OCI-LY7 (cell line): Measurements from ENCODE around the gene UBXN2A.

Experiments
- EZH2phosphoT487 ChIP-seq: fragments of 200-600 bp; sonication (generic); IDR thresholded peaks from 2 replicates; pipeline ENCODE4 v1.6.1; 2018; ENCODE audit warnings: low read depth, borderline replicate concordance, mild to moderate bottlenecking, mixed run types, antibody characterized with exemption, low read length, moderate library complexity, mixed read lengths
- TF ChIP-seq, protein P1 (sequence below): fragments of 200-600 bp; sonication (generic); conservative IDR thresholded peaks from 2 replicates; pipeline ENCODE4 v1.5.1; 2014; ENCODE audit warnings: mild to moderate bottlenecking, antibody characterized with exemption, low read length, moderate library complexity, mixed read lengths

DNA sequence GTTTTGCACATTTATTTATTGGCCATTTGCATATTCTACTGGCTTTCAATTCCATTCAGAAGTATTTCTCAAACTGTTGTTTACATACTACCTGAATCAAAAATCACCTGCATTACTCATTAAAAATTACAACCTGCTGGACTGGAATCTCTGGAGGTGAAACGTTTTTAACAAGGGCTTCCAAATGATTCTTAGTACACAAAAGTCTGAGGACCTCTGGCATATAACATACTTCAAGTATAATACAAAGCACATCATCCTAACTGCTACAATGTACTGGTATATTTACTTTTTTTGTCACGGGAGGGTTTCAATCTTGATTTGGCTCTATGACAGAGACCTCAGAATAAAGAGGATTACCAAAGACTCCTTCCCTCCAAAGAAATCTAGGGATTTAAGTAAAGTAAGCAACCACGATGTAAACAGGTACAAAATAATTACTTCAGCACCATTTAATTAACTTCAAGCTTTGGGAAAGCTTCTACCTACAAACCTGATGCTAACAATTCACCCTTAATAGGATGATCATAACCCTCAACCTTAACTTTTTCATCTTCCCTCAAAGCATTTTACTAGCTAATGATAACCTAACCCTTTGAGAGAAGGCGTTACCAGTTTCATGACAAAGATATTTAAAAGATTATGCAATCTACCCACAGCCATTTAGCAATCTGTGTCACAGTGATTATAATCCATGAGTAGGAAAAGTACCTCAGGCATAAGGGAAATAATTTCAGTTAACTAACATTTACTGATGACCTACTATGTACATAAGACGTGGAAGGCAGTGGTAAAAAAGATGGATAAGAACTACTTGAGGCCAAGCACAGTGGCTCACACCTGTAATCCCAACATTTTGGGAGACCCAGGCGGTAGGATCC lies 38.1 kb upstream of the UBXN2A start:
- no peak for TF ChIP-seq EZH2phosphoT487
- TF ChIP-seq, protein P1, sequence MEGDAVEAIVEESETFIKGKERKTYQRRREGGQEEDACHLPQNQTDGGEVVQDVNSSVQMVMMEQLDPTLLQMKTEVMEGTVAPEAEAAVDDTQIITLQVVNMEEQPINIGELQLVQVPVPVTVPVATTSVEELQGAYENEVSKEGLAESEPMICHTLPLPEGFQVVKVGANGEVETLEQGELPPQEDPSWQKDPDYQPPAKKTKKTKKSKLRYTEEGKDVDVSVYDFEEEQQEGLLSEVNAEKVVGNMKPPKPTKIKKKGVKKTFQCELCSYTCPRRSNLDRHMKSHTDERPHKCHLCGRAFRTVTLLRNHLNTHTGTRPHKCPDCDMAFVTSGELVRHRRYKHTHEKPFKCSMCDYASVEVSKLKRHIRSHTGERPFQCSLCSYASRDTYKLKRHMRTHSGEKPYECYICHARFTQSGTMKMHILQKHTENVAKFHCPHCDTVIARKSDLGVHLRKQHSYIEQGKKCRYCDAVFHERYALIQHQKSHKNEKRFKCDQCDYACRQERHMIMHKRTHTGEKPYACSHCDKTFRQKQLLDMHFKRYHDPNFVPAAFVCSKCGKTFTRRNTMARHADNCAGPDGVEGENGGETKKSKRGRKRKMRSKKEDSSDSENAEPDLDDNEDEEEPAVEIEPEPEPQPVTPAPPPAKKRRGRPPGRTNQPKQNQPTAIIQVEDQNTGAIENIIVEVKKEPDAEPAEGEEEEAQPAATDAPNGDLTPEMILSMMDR = no peak
